Peyer's patch (tissue), 4 donors: ENCODE measurements around the gene PIGV. TPM values are rescaled to one million over a fixed set of nuclear protein-coding genes. Genes with fewer than 3 reads are reported as not detected.

Experiments used
- DNase-seq, 3 donors: peaks; one replicate each; pipeline ENCODE4 v3.0.0-alpha.2; 2017 to 2019
- H3K27ac ChIP-seq, 4 donors: fragments of 200-600 bp; sonication (generic); one replicate each; pipeline ENCODE4 v1.5.1; 2016 to 2019
- H3K27me3 ChIP-seq, 2 donors: fragments of 200-600 bp; sonication (generic); one replicate each; pipeline ENCODE4 v1.5.1; 2019
- H3K36me3 ChIP-seq, 3 donors: fragments of 200-600 bp; sonication (generic); one replicate each; pipeline ENCODE4 v1.5.1; 2016 to 2019
- H3K4me1 ChIP-seq, 4 donors: fragments of 200-600 bp; sonication (generic); one replicate each; pipeline ENCODE4 v1.5.1; 2016 to 2019
- H3K4me3 ChIP-seq, 4 donors: fragments of 200-600 bp; sonication (generic); 1 replicate in 3 of 4; 2 replicates in 1 of 4; pipeline ENCODE4 v1.5.1; 2016 to 2019; ENCODE audit warnings: mild to moderate bottlenecking in 1 of 4
- H3K9me3 ChIP-seq, 4 donors: fragments of 200-600 bp; sonication (generic); one replicate each; pipeline ENCODE4 v1.5.1; 2016 to 2019; ENCODE audit warnings: mild to moderate bottlenecking in 1 of 4
- CTCF ChIP-seq, 6 experiments: fragments of 450-650 bp in 4 of 6; fragments of 200-600 bp in 2 of 6; sonication (generic) in 1 of 6; IDR thresholded peaks; one replicate each; pipeline ENCODE4 v1.5.1; 2017 to 2019; ENCODE audit warnings: antibody characterized with exemption in 6 of 6, mild to moderate bottlenecking in 3 of 6, moderate library complexity in 1 of 6
- POLR2A ChIP-seq, 2 donors: fragments of 450-650 bp; IDR thresholded peaks; one replicate each; pipeline ENCODE4 v1.5.1; 2017; ENCODE audit warnings: antibody characterized with exemption in 2 of 2, mild to moderate bottlenecking in 2 of 2, moderate library complexity in 2 of 2
- total RNA-seq, 4 donors: library from RNA; depleted of rRNA; stranded (reverse); fragments of >200 nt; gene quantifications; one replicate each; pipeline ENCODE4 v1.1.0, GENCODE V29; 2016

Gene PIGV
- total RNA-seq, 4 donors from 2014 or later: 9.9 to 24.5 (median 18.1) TPM

- DNase-seq: no peak
- Histone ChIP-seq H3K36me3 (peaks cover 0 to 82% (median 5%) of the 10 kb centered on the region in 3 donors), H3K9me3 (no peaks in the 10 kb centered on the region), H3K4me3 (no peak overlapping the region), H3K4me1 (no peaks in the 10 kb centered on the region), H3K27ac (no peak overlapping the region), H3K27me3 (no peaks in the 10 kb centered on the region)
- TF ChIP-seq POLR2A (IDR thresholded peaks at IDR 0.05): no peak
- TF ChIP-seq CTCF (IDR thresholded peaks at IDR 0.05): peak in 2 of 6 experiments; percentile 12 to 18
These were observed 26.5 kb upstream of the PIGV start for GRCh38 chr1:26761217-26761616.

GRCh38 chr1:26767714-26768113, 20.0 kb upstream of the PIGV start:
- peaks cover 0 to 97% (median 5%) of the 10 kb centered on the region in 3 donors for H3K36me3 ChIP-seq
- no peak for TF ChIP-seq CTCF (IDR thresholded peaks at IDR 0.05)
- no peak for TF ChIP-seq POLR2A (IDR thresholded peaks at IDR 0.05)
- no peak overlapping the region for H3K4me3 ChIP-seq
- no peaks in the 10 kb centered on the region for H3K27me3 ChIP-seq
- no peaks in the 10 kb centered on the region for H3K9me3 ChIP-seq
- no peak for DNase-seq
- H3K27ac ChIP-seq: no peak overlapping the region
- H3K4me1 ChIP-seq: peaks cover 0 to 14% (median 0%) of the 10 kb centered on the region in 4 donors

GRCh38 chr1:26768755-26769154, 19.0 kb upstream of the PIGV start:
- no peak for DNase-seq
- H3K9me3 ChIP-seq: no peaks in the 10 kb centered on the region
- H3K27me3 ChIP-seq: no peaks in the 10 kb centered on the region
- no peak overlapping the region for H3K4me3 ChIP-seq
- no peak for TF ChIP-seq CTCF (IDR thresholded peaks at IDR 0.05)
- TF ChIP-seq POLR2A (IDR thresholded peaks at IDR 0.05): no peak
- H3K27ac ChIP-seq: no peak overlapping the region
- H3K4me1 ChIP-seq: peaks cover 0 to 14% (median 0%) of the 10 kb centered on the region in 4 donors
- peaks cover 0 to 97% (median 5%) of the 10 kb centered on the region in 3 donors for H3K36me3 ChIP-seq

GRCh38 chr1:26771285-26771642, 16.5 kb upstream of the PIGV start:
- DNase-seq: no peak
- TF ChIP-seq POLR2A (IDR thresholded peaks at IDR 0.05): no peak
- Histone ChIP-seq H3K27me3 (no peaks in the 10 kb centered on the region), H3K4me3 (no peak overlapping the region), H3K4me1 (peaks cover 0 to 14% (median 0%) of the 10 kb centered on the region in 4 donors), H3K36me3 (peaks cover 0 to 99% (median 0%) of the 10 kb centered on the region in 3 donors), H3K9me3 (no peaks in the 10 kb centered on the region), H3K27ac (peak overlapping the region in 3 of 4 donors; percentile 27 to 65 (median 43))

GRCh38 chr1:26771643-26772321, 16.0 kb upstream of the PIGV start:
- Histone ChIP-seq H3K27ac (peak overlapping the region in 3 of 4 donors; percentile 27 to 65 (median 43)), H3K4me3 (no peak overlapping the region), H3K27me3 (no peaks in the 10 kb centered on the region), H3K36me3 (peaks cover 0 to 99% (median 0%) of the 10 kb centered on the region in 3 donors), H3K4me1 (peaks cover 0 to 14% (median 0%) of the 10 kb centered on the region in 4 donors), H3K9me3 (no peaks in the 10 kb centered on the region)
- DNase-seq: no peak
- no peak for TF ChIP-seq POLR2A (IDR thresholded peaks at IDR 0.05)
- TF ChIP-seq CTCF (IDR thresholded peaks at IDR 0.05): no peak

GRCh38 chr1:26772687-26773086, 15.1 kb upstream of the PIGV start:
- TF ChIP-seq CTCF (IDR thresholded peaks at IDR 0.05): no peak
- no peak for TF ChIP-seq POLR2A (IDR thresholded peaks at IDR 0.05)
- H3K36me3 ChIP-seq: peaks cover 0 to 99% (median 0%) of the 10 kb centered on the region in 3 donors
- DNase-seq: no peak
- no peaks in the 10 kb centered on the region for H3K9me3 ChIP-seq
- H3K4me3 ChIP-seq: no peak overlapping the region
- no peaks in the 10 kb centered on the region for H3K27me3 ChIP-seq
- H3K27ac ChIP-seq: peak overlapping the region in 2 of 4 donors; percentile 27 to 65
- H3K4me1 ChIP-seq: peaks cover 0 to 14% (median 0%) of the 10 kb centered on the region in 4 donors
